H1 (cell line): Measurements from ENCODE around the gene RREB1. TPM values are rescaled to one million over a fixed set of nuclear protein-coding genes. Genes with fewer than 3 reads are reported as not detected.

Experiments
- ASH2L ChIP-seq: fragments of 200-600, 300-600 bp; sonication (generic); IDR thresholded peaks from one replicate; pipeline ENCODE4 v1.7.1; 2017; ENCODE audit warnings: low read length
- CHD1 ChIP-seq: IDR thresholded peaks from 2 replicates; pipeline ENCODE4 v1.6.1; 2012; ENCODE audit warnings: low read depth, low read length, improper control_type of control experiment
- FOSL1 ChIP-seq: IDR thresholded peaks from 2 replicates; pipeline ENCODE4 v1.6.1; 2011; ENCODE audit warnings: mild to moderate bottlenecking, low read depth, low read length, moderate library complexity; ENCODE audit not compliant: insufficient read depth
- GABPA ChIP-seq: IDR thresholded peaks from 2 replicates; pipeline ENCODE4 v1.6.1; 2011; ENCODE audit warnings: mild to moderate bottlenecking, low read length, moderate library complexity, borderline replicate concordance; ENCODE audit not compliant: insufficient read depth
- RNF2 ChIP-seq: fragments of 200-900, 300-1000 bp; sonication (generic); IDR thresholded peaks from 2 replicates; pipeline ENCODE4 v1.7.1; 2016; ENCODE audit warnings: borderline replicate concordance, low read depth, mild to moderate bottlenecking, antibody characterized with exemption, low read length; ENCODE audit not compliant: poor library complexity, severe bottlenecking; ENCODE audit errors: missing control alignments
- SAP30 ChIP-seq: fragments of 300-600 bp; sonication (generic); IDR thresholded peaks from 2 replicates; pipeline ENCODE4 v1.7.1; 2012; ENCODE audit warnings: low read length, moderate library complexity, mild to moderate bottlenecking, inconsistent platforms; ENCODE audit not compliant: insufficient read depth, insufficient replicate concordance
- TAF1 ChIP-seq: IDR thresholded peaks from 2 replicates; pipeline ENCODE4 v1.6.1; 2011; ENCODE audit warnings: mild to moderate bottlenecking, low read depth, low read length
- TCF12 ChIP-seq: IDR thresholded peaks from 2 replicates; pipeline ENCODE4 v1.6.1; 2011; ENCODE audit warnings: low read depth, mild to moderate bottlenecking, low read length
- polyA plus RNA-seq, 7 experiments: library from polyadenylated mRNA; depleted of rRNA in 3 of 7; stranded (reverse) in 5 of 7; unstranded in 2 of 7; fragments of >200 nt in 5 of 7; fragments of 200-250 nt in 2 of 7; gene quantifications; 1 replicate in 5 of 7; 2 replicates in 1 of 7; 4 replicates in 1 of 7; pipeline versions ENCODE4 v1.2.1 to v1.2.3, GENCODE V29; 2011 to 2013; ENCODE audit warnings: missing spikeins in 2 of 7, mixed read lengths in 2 of 7
- total RNA-seq: library from RNA; stranded (reverse); fragmentation: NEBNext Ultra II Directional; extraction: Animal tissue kit (Norgen Biotek cat#: 25700); gene quantifications from 2 replicates; pipeline ENCODE4 v1.2.1, GENCODE V29; 2021
- TF ChIP-seq, protein P1 (sequence below): IDR thresholded peaks from 2 replicates; pipeline ENCODE4 v1.6.1; 2011; ENCODE audit warnings: low read length, improper control_type of control experiment

The RREB1 gene
- total and polyA plus RNA-seq, 2 of the 8 experiments (the other 6 are each of a cell fraction or from before 2014, with no cell fraction given), result 3.9 to 34.7 TPM

DNA sequence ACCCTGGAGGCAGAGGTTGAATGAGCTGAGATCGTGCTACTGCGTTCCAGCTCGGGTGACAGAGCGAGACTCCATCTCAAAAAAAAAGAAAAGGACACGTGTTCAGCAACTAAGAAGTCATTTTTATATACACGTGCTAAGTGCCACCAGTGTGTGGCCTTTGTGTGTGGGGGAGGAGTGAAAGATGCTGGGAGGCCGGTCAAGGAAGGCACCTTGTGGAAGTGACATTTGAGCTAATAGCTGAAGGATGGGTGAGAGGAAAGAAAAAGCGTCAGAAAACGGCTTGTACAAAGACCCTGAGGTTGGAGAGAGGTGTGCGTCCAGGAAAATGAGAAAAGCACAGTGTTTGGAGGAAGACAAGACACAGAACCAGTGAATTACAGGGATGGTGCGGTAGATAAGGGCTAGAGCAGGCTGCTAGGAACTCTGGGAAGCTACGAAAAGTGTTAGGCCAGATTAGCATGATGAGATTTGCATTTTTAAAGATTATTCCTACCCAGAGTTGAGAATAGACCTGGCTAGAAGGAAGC is 11.6 kb downstream of the RREB1 start (continued):
- TF ChIP-seq TCF12 (no peak), FOSL1 (no peak), RNF2 (no peak), ASH2L (no peak), TAF1 (no peak), GABPA (no peak), CHD1 (no peak), SAP30 (no peak)
- TF ChIP-seq, protein P1, sequence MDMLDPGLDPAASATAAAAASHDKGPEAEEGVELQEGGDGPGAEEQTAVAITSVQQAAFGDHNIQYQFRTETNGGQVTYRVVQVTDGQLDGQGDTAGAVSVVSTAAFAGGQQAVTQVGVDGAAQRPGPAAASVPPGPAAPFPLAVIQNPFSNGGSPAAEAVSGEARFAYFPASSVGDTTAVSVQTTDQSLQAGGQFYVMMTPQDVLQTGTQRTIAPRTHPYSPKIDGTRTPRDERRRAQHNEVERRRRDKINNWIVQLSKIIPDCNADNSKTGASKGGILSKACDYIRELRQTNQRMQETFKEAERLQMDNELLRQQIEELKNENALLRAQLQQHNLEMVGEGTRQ, result no peak
